HG03521 (cell line): Measurements from ENCODE around the gene FAM185A.
"Not testable (repeated sequence)": the region's sequence is repeated elsewhere in the genome, so short reads cannot be mapped to it uniquely, and the experiment has no call there.

Source experiments
- ATAC-seq: cut with Tn5 transposase; IDR thresholded peaks from one replicate; pipeline ENCODE4 v1.9.1; 2021; ENCODE audit warnings: mild to moderate bottlenecking, moderate library complexity; ENCODE audit not compliant: unreplicated experiment

The FAM185A gene

GRCh38 chr7:102776217-102776616, 27.4 kb downstream of the FAM185A start:
- ATAC-seq = not testable (repeated sequence)

GRCh38 chr7:102778663-102779062, 29.9 kb downstream of the FAM185A start:
- ATAC-seq = not testable (repeated sequence)

GRCh38 chr7:102780926-102781325, 32.1 kb downstream of the FAM185A start:
- ATAC-seq = not testable (repeated sequence)

GRCh38 chr7:102788770-102789169, 40.0 kb downstream of the FAM185A start:
- not testable (repeated sequence) for ATAC-seq

GRCh38 chr7:102790364-102791100, 41.7 kb downstream of the FAM185A start:
- ATAC-seq = not testable (repeated sequence)

- not testable (repeated sequence) for ATAC-seq
These were observed 42.6 kb downstream of the FAM185A start for GRCh38 chr7:102791367-102791766.

GRCh38 chr7:102791831-102792230, 43.0 kb downstream of the FAM185A start:
- ATAC-seq = not testable (repeated sequence)

GRCh38 chr7:102794567-102794966, 45.8 kb downstream of the FAM185A start:
- ATAC-seq = not testable (repeated sequence)

GRCh38 chr7:102795987-102796595, 47.3 kb downstream of the FAM185A start:
- ATAC-seq = not testable (repeated sequence)

- no peak for ATAC-seq
These were observed 57.8 kb downstream of the FAM185A start for GRCh38 chr7:102806613-102807012.

GRCh38 chr7:102810916-102811315, 62.1 kb downstream of the FAM185A start:
- no peak for ATAC-seq

- no peak for ATAC-seq
These were observed 63.3 kb downstream of the FAM185A start for GRCh38 chr7:102811942-102812678.

- ATAC-seq = no peak
These were observed 64.6 kb downstream of the FAM185A start for GRCh38 chr7:102813191-102814024.

- no peak for ATAC-seq
These were observed 65.2 kb downstream of the FAM185A start for GRCh38 chr7:102814025-102814471.

- ATAC-seq = no peak
These were observed 69.1 kb downstream of the FAM185A start for GRCh38 chr7:102817616-102818573.

GRCh38 chr7:102819151-102819550, 70.4 kb downstream of the FAM185A start:
- ATAC-seq = no peak

GRCh38 chr7:102821994-102822747, 73.4 kb downstream of the FAM185A start:
- no peak for ATAC-seq

- ATAC-seq = no peak
These were observed 74.8 kb downstream of the FAM185A start for GRCh38 chr7:102823390-102824119.
